Psoas muscle (tissue), 8 donors: ENCODE data around the gene DLEU7. TPM values are rescaled to one million over a fixed set of nuclear protein-coding genes. Genes with fewer than 3 reads are reported as not detected.

Experiments
- ATAC-seq, 4 donors: fragments of 200-7000 bp; cut with Tn5 transposase; one replicate each; pipeline ENCODE4 v1.9.1; 2020; ENCODE audit warnings: moderate library complexity in 3 of 4, mild to moderate bottlenecking in 2 of 4
- DNase-seq, 2 donors: peaks; one replicate each; pipeline ENCODE4 v3.0.0-alpha.2; 2020
- H3K27ac ChIP-seq: fragments of 200-600 bp; one replicate; pipeline ENCODE4 v1.8.0; 2022
- H3K27me3 ChIP-seq, 3 donors: fragments of 200-600 bp in 1 of 3; one replicate each; pipeline versions ENCODE4 v1.6.1 to v1.8.0; 2013 to 2022; ENCODE audit warnings: low read length in 2 of 3, mild to moderate bottlenecking in 2 of 3, moderate library complexity in 1 of 3; ENCODE audit not compliant: insufficient read depth in 3 of 3
- H3K36me3 ChIP-seq, 2 donors: fragments of 200-600 bp in 1 of 2; one replicate each; pipeline versions ENCODE4 v1.6.1 to v1.8.0; 2013 to 2022; ENCODE audit warnings: low read depth in 1 of 2, mild to moderate bottlenecking in 1 of 2, moderate library complexity in 1 of 2; ENCODE audit not compliant: insufficient read depth in 1 of 2
- H3K4me1 ChIP-seq: fragments of 200-600 bp; one replicate; pipeline ENCODE4 v1.8.0; 2022
- H3K4me3 ChIP-seq: fragments of 200-600 bp; one replicate; pipeline ENCODE4 v1.8.0; 2022; ENCODE audit warnings: mild to moderate bottlenecking
- H3K9me3 ChIP-seq: fragments of 200-600 bp; one replicate; pipeline ENCODE4 v1.8.0; 2022
- WGBS, 3 donors: extraction: QIAGEN DNeasy Blood & Tissue Kit; methylation state at CpG; one replicate each; pipeline versions ENCODE4 v1.1.6 to v1.1.7; 2013; 5-methylcytosine and 5-hydroxymethylcytosine counted together
- intact Hi-C, 2 donors: fragments of 100-400 bp; cut with DNase I; formaldehyde crosslinking; loops; one replicate each; pipeline versions ENCODE4 v1.11.0 to v1.14.2; 2022
- polyA plus RNA-seq, 3 donors: library from polyadenylated mRNA; stranded (reverse); fragments of 200-250 nt; gene quantifications; one replicate each; pipeline ENCODE4 v1.2.3, GENCODE V29; 2013
- total RNA-seq, 4 donors: library from RNA; stranded (reverse); fragmentation: NEBNext Ultra II Directional in 2 of 4; extraction: Animal tissue kit (Norgen Biotek cat#: 25700) in 2 of 4; gene quantifications; one replicate each; pipeline versions ENCODE4 v1.2.1 to v1.2.4, GENCODE V29; 2021 to 2023
- TF ChIP-seq, protein P1 (sequence below): fragments of 200-600 bp; IDR thresholded peaks from one replicate; pipeline ENCODE4 v1.8.0; 2022; ENCODE audit warnings: antibody characterized with exemption
- donor health status: healthy with polysubstance abuse.
- donor health status: DM: no; HTN: no; CAD: no; lungs with moderate emphysema.
- donor health status: Bipolar disorder and iron deficiency.
- donor health status: healthy.
- donor health status: DM: yes; HTN: yes; CAD: no.
- donor health status: DM: no; HTN: no; CAD: no.
- donor health status: DM: no; HTN: no; CAD: no.
- donor health status: DM: yes; HTN: yes; CAD: no.

Gene DLEU7
- total and polyA plus RNA-seq, 7 donors = 0.03 to 0.15 (median 0.05) TPM; not detected in 4

DNA sequence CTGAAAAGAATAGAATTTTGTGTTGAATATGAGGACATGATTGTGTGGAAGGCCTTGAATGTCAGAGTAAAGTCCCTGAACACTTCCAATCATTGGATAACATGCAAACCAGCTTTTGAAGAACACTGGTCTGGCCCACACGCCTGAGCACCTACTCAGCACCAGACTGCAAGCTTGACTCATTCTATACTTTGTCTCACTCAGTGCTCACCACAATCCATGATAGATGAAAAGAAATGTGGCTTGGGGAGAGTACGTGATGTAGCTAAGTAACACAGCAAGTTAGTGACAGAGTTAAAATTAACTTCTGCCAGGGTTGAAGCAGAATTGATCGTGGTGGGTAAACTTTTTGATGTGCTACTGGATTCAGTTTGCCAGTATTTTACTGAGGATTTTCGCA lies 12.0 kb downstream of the DLEU7 start:
- H3K4me1 ChIP-seq = no peaks in the 10 kb centered on the region
- DNase-seq (no peak), ATAC-seq (no peak)
- H3K4me3 ChIP-seq = no peak overlapping the region
- H3K27me3 ChIP-seq = peaks cover 0 to 2% (median 0%) of the 10 kb centered on the region in 3 donors
- peaks cover 4% of the 10 kb centered on the region for H3K9me3 ChIP-seq
- intact Hi-C loops = no loop called here
- WGBS, 3 donors = 89 to 91% (median 90%) methylated on average over 4 of the region's 4 CpGs
- H3K36me3 ChIP-seq = no peaks in the 10 kb centered on the region
- H3K27ac ChIP-seq = no peak overlapping the region
- TF ChIP-seq, protein P1, sequence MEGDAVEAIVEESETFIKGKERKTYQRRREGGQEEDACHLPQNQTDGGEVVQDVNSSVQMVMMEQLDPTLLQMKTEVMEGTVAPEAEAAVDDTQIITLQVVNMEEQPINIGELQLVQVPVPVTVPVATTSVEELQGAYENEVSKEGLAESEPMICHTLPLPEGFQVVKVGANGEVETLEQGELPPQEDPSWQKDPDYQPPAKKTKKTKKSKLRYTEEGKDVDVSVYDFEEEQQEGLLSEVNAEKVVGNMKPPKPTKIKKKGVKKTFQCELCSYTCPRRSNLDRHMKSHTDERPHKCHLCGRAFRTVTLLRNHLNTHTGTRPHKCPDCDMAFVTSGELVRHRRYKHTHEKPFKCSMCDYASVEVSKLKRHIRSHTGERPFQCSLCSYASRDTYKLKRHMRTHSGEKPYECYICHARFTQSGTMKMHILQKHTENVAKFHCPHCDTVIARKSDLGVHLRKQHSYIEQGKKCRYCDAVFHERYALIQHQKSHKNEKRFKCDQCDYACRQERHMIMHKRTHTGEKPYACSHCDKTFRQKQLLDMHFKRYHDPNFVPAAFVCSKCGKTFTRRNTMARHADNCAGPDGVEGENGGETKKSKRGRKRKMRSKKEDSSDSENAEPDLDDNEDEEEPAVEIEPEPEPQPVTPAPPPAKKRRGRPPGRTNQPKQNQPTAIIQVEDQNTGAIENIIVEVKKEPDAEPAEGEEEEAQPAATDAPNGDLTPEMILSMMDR = no peak

DNA sequence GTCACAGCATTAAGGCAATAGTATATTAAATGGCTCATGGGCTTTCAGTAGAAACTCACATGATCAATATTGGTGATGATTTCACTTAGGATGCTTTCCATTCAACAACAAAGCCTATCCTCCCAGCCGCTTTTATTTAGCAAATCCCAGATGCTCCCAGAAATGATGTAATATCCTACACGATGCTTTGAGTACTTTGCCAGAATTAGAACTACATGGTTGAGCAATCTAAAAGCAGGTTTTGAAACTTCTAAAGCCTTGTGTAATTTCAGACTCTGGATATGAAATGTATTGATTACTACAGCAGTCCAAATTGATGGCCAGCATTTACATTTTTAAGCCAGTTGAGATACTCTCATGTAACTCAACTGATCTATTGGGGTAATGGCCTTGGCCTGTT lies 13.6 kb downstream of the DLEU7 start:
- ATAC-seq (no peak), DNase-seq (no peak)
- peaks cover 4% of the 10 kb centered on the region for H3K9me3 ChIP-seq
- no peaks in the 10 kb centered on the region for H3K4me1 ChIP-seq
- TF ChIP-seq, protein P1 = no peak
- no peak overlapping the region for H3K27ac ChIP-seq
- 32 to 48% (median 34%) methylated on average over 2 of the region's 2 CpGs for WGBS, 3 donors
- no peak overlapping the region for H3K4me3 ChIP-seq
- H3K36me3 ChIP-seq = no peaks in the 10 kb centered on the region
- H3K27me3 ChIP-seq = no peaks in the 10 kb centered on the region
- intact Hi-C loops = no loop called here

DNA sequence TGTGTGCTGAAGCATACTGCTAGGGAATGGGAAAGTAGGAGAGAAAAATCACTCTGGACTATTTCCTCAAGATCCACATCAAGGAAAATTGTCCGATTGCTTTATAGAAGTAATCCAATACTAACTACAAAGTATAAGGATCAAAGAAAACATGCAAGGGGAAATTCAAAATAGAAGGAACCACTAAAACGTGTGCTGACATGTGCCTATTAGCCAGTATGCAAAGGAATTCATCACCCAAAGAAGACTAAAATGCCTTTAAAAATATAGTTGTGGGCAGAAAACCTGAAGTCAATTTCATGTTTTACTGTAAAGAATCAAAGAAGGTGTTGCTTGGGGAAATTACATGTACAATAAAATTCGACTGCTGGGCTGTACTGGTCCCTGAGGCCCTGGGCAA lies 14.3 kb downstream of the DLEU7 start:
- Histone ChIP-seq H3K36me3 (no peaks in the 10 kb centered on the region), H3K27me3 (no peaks in the 10 kb centered on the region), H3K27ac (no peak overlapping the region), H3K9me3 (peaks cover 4% of the 10 kb centered on the region), H3K4me3 (no peak overlapping the region), H3K4me1 (no peaks in the 10 kb centered on the region)
- no peak for DNase-seq
- WGBS, 3 donors = 82 to 85% (median 83%) methylated on average over 3 of the region's 3 CpGs
- TF ChIP-seq, protein P1 = no peak
- intact Hi-C loops = no loop called here
- no peak for ATAC-seq

DNA sequence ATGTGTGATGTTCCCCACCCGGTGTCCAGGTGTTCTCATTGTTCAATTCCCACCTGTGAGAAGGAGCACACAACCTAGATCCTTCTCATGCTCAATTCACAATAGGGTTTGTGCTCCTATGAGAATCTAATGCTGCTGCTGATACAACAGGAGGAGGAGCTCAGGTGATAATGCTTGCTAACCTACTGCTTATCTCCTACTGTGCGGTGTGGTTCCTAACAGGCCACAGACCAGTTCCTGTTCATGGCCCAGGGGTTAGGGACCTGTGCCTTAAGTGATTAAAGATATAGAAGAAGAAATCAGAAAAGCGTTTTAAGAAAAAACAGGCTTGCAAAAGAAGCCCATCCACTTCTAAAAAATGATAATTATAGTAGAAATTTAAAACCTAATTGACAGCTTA lies 17.5 kb downstream of the DLEU7 start:
- ATAC-seq (no peak), DNase-seq (no peak)
- Histone ChIP-seq H3K9me3 (no peaks in the 10 kb centered on the region), H3K4me1 (no peaks in the 10 kb centered on the region), H3K27ac (no peak overlapping the region), H3K36me3 (no peaks in the 10 kb centered on the region), H3K27me3 (no peaks in the 10 kb centered on the region), H3K4me3 (no peak overlapping the region)
- whole genome bisulfite sequencing, 3 donors = 91 to 94% (median 92%) methylated on average over 3 of the region's 3 CpGs
- intact Hi-C loops = no loop called here
- TF ChIP-seq, protein P1 = no peak

DNA sequence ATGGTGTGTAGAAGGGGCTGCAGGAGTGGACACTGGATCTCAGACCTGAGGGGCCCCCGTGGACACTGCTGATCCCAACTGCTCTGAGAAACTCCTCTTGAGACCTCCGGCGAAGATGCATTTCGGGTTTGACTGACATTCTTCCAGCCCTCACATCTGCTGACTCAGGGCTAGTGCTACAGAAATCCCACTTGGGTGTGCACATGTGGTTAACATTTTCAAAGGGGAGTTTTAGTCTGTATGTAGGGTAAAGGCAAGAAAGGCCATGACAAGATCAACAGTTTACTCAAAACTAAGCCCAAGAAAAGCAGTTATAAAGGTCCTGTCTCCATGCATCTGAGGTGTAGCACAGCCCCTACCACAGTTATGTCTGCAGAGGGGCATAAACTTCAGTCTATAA lies 31.2 kb downstream of the DLEU7 start:
- TF ChIP-seq, protein P1 = no peak
- no peaks in the 10 kb centered on the region for H3K9me3 ChIP-seq
- intact Hi-C loops = loop anchor here in 1 of 2 donors (10.0 kb wide), 1 partner anchor 837 kb away; no protein-coding TSS in a partner anchor
- no peaks in the 10 kb centered on the region for H3K36me3 ChIP-seq
- ATAC-seq (no peak), DNase-seq (no peak)
- no peak overlapping the region for H3K27ac ChIP-seq
- no peaks in the 10 kb centered on the region for H3K27me3 ChIP-seq
- no peak overlapping the region for H3K4me3 ChIP-seq
- 75 to 79% (median 77%) methylated on average over 4 of the region's 4 CpGs for WGBS, 3 donors
- no peaks in the 10 kb centered on the region for H3K4me1 ChIP-seq
